GM06990 (cell line): ENCODE data around the gene SLFNL1.

Source experiments
- DNase-seq: peaks from one replicate; pipeline ENCODE4 v3.0.0-alpha.2; 2011; ENCODE audit not compliant: insufficient read length; ENCODE audit errors: extremely low read depth
- H3K27me3 ChIP-seq: replicated peaks from 2 replicates; pipeline ENCODE4 v1.6.0; 2011; ENCODE audit warnings: low read length; ENCODE audit not compliant: control insufficient read depth, insufficient read depth
- H3K36me3 ChIP-seq: 2 replicates; pipeline ENCODE4 v1.5.1; 2011; ENCODE audit warnings: low read length; ENCODE audit not compliant: control insufficient read depth, insufficient read depth
- H3K4me3 ChIP-seq: replicated peaks from 2 replicates; pipeline ENCODE4 v1.5.1; 2011; ENCODE audit warnings: low read depth, mild to moderate bottlenecking, control low read depth, low read length
- CTCF ChIP-seq: IDR thresholded peaks from 2 replicates; pipeline ENCODE4 v1.5.1; 2011; ENCODE audit warnings: low read length, control low read depth, mild to moderate bottlenecking, inconsistent platforms; ENCODE audit not compliant: insufficient read depth, poor library complexity, severe bottlenecking

SLFNL1 gene

GRCh38 chr1:41021526-41022308 lies at the start of gene SLFNL1:
Gene SLFNL1 (minus strand): TSS chr1:41021725. CDS start chr1:41020660, 1,065 bp downstream.
- TF ChIP-seq CTCF, result no peak
- Histone ChIP-seq H3K4me3 (no peak within 1 kb of the TSS), H3K36me3 (peaks cover 17% of the 10 kb centered on the region), H3K27me3 (no peaks in the 10 kb centered on the region)
- no peak for DNase-seq

- Histone ChIP-seq H3K4me3 (no peak overlapping the region), H3K27me3 (no peaks in the 10 kb centered on the region), H3K36me3 (peaks cover 3% of the 10 kb centered on the region)
- no peak for TF ChIP-seq CTCF
- no peak for DNase-seq
Measured at GRCh38 chr1:41056907-41057306, 35.4 kb upstream of the SLFNL1 start.

GRCh38 chr1:41053316-41053715 lies 31.8 kb upstream of the SLFNL1 start:
- Histone ChIP-seq H3K27me3 (no peaks in the 10 kb centered on the region), H3K36me3 (peaks cover 5% of the 10 kb centered on the region), H3K4me3 (no peak overlapping the region)
- DNase-seq, result no peak
- TF ChIP-seq CTCF, result no peak

- DNase-seq, result no peak
- Histone ChIP-seq H3K36me3 (peaks cover 12% of the 10 kb centered on the region), H3K4me3 (no peak overlapping the region), H3K27me3 (no peaks in the 10 kb centered on the region)
- TF ChIP-seq CTCF, result no peak
Measured at GRCh38 chr1:41051022-41051421, 29.5 kb upstream of the SLFNL1 start.

GRCh38 chr1:41048540-41048939 lies 27.0 kb upstream of the SLFNL1 start:
- H3K36me3 ChIP-seq, result peaks cover 17% of the 10 kb centered on the region
- no peak overlapping the region for H3K4me3 ChIP-seq
- H3K27me3 ChIP-seq, result no peaks in the 10 kb centered on the region
- no peak for TF ChIP-seq CTCF
- DNase-seq, result no peak

- no peak for TF ChIP-seq CTCF
- Histone ChIP-seq H3K27me3 (no peaks in the 10 kb centered on the region), H3K36me3 (peaks cover 17% of the 10 kb centered on the region), H3K4me3 (no peak overlapping the region)
- no peak for DNase-seq
Measured at GRCh38 chr1:41046347-41046775, 24.8 kb upstream of the SLFNL1 start.
